IMR-90 (cell line): ENCODE measurements around the gene CHMP4B. TPM values are rescaled to one million over a fixed set of nuclear protein-coding genes. Genes with fewer than 3 reads are reported as not detected.

Source experiments
- ATAC-seq: fragments of 200-7000 bp; cut with Tn5 transposase; 2 replicates; pipeline ENCODE4 v1.9.1; 2020; ENCODE audit warnings: low read depth, mild to moderate bottlenecking, moderate library complexity
- BruUV-seq: library from RNA; stranded (reverse); fragments of 400-500 nt; replicated peaks from 2 replicates; lab custom pipeline; 2021; lab: Mats Ljungman, UMichigan
- CTCF ChIA-PET: fragments of 300-600 bp; formaldehyde crosslinking; extraction: SDS; loops from one replicate; lab custom pipeline; 2021; ENCODE audit warnings: antibody characterized with exemption; lab: Yijun Ruan, JAX
- POLR2A ChIA-PET: fragments of 300-600 bp; sonication (Branson Sonifier 250); formaldehyde crosslinking; loops from one replicate; lab custom pipeline; 2022; ENCODE audit warnings: antibody characterized with exemption; ENCODE audit not compliant: unreplicated experiment; lab: Charles Lee
- DNase-seq: peaks from one replicate; pipeline ENCODE4 v3.0.0; 2013
- H2AFZ ChIP-seq: replicated peaks from 2 replicates; pipeline ENCODE3; 2013; ENCODE audit warnings: low read length, mild to moderate bottlenecking; ENCODE audit not compliant: poor library complexity
- H2AK5ac ChIP-seq: 2 replicates; pipeline ENCODE4 v1.6.1; 2013; ENCODE audit warnings: low read depth, low read length, inconsistent platforms
- H2AK9ac ChIP-seq: replicated peaks from 2 replicates; pipeline ENCODE3; 2013; ENCODE audit warnings: mild to moderate bottlenecking, low read depth, low read length, moderate library complexity; ENCODE audit not compliant: poor library complexity
- H2BK120ac ChIP-seq: 2 replicates; pipeline ENCODE4 v1.6.1; 2013; ENCODE audit warnings: low read depth, low read length, inconsistent platforms
- H2BK15ac ChIP-seq: 3 replicates; pipeline ENCODE4 v1.6.1; 2013; ENCODE audit warnings: low read depth, low read length, inconsistent platforms
- H2BK20ac ChIP-seq: 2 replicates; pipeline ENCODE4 v1.6.1; 2013; ENCODE audit warnings: low read depth, mild to moderate bottlenecking, inconsistent platforms, low read length, moderate library complexity
- H2BK5ac ChIP-seq: 2 replicates; pipeline ENCODE4 v1.6.1; 2013; ENCODE audit warnings: mild to moderate bottlenecking, low read depth, low read length, inconsistent platforms; ENCODE audit not compliant: poor library complexity, severe bottlenecking
- H3K14ac ChIP-seq: replicated peaks from 2 replicates; pipeline ENCODE4 v1.6.1; 2013; ENCODE audit warnings: low read depth, low read length, inconsistent platforms
- H3K18ac ChIP-seq: 2 replicates; pipeline ENCODE4 v1.6.1; 2013; ENCODE audit warnings: low read depth, low read length, control low read depth
- H3K23ac ChIP-seq: 2 replicates; pipeline ENCODE4 v1.6.1; 2013; ENCODE audit warnings: low read depth, low read length, inconsistent platforms
- H3K27ac ChIP-seq: 2 replicates; pipeline ENCODE4 v1.5.1; 2013; ENCODE audit warnings: mild to moderate bottlenecking, control low read depth, low read length; ENCODE audit not compliant: insufficient read depth
- H3K27me3 ChIP-seq: 2 replicates; pipeline ENCODE4 v1.6.1; 2013; ENCODE audit warnings: low read length; ENCODE audit not compliant: control insufficient read depth, insufficient read depth
- H3K36me3 ChIP-seq: 2 replicates; pipeline ENCODE4 v1.6.1; 2013; ENCODE audit warnings: low read length, mixed read lengths; ENCODE audit not compliant: control insufficient read depth, insufficient read depth
- H3K4ac ChIP-seq: 2 replicates; pipeline ENCODE4 v1.6.1; 2013; ENCODE audit warnings: low read depth, low read length, inconsistent platforms
- H3K4me1 ChIP-seq: 2 replicates; pipeline ENCODE4 v1.6.1; 2013; ENCODE audit warnings: low read length, mixed read lengths; ENCODE audit not compliant: control insufficient read depth, insufficient read depth
- H3K4me2 ChIP-seq: 2 replicates; pipeline ENCODE4 v1.6.1; 2013; ENCODE audit warnings: low read depth, mild to moderate bottlenecking, control low read depth, low read length, moderate library complexity
- H3K4me3 ChIP-seq: 2 replicates; pipeline ENCODE4 v1.5.1; 2013; ENCODE audit warnings: low read depth, mild to moderate bottlenecking, control low read depth, low read length, moderate library complexity; ENCODE audit not compliant: insufficient read depth
- H3K56ac ChIP-seq: 2 replicates; pipeline ENCODE4 v1.6.1; 2013; ENCODE audit warnings: low read length, inconsistent platforms; ENCODE audit not compliant: insufficient read depth; ENCODE audit errors: extremely low read depth
- H3K79me1 ChIP-seq, 2 experiments: 2 replicates each; pipeline ENCODE4 v1.6.1; 2013; ENCODE audit warnings: low read length in 2 of 2, inconsistent platforms in 1 of 2, low read depth in 1 of 2
- H3K9ac ChIP-seq: 2 replicates; pipeline ENCODE4 v1.6.1; 2013; ENCODE audit warnings: low read depth, low read length, control low read depth
- H3K9me1 ChIP-seq: 2 replicates; pipeline ENCODE4 v1.6.1; 2013; ENCODE audit warnings: low read length, inconsistent platforms; ENCODE audit not compliant: insufficient read depth
- H3K9me3 ChIP-seq: 2 replicates; pipeline ENCODE4 v1.6.1; 2013; ENCODE audit warnings: low read length; ENCODE audit not compliant: control insufficient read depth, insufficient read depth
- H4K20me1 ChIP-seq: 2 replicates; pipeline ENCODE4 v1.6.1; 2013; ENCODE audit warnings: low read length, inconsistent platforms; ENCODE audit not compliant: insufficient read depth
- H4K5ac ChIP-seq: 2 replicates; pipeline ENCODE4 v1.6.1; 2013; ENCODE audit warnings: mild to moderate bottlenecking, low read depth, low read length, control low read depth
- H4K8ac ChIP-seq, 2 experiments: 2 replicates each; pipeline ENCODE4 v1.6.1; 2013; ENCODE audit warnings: low read depth in 2 of 2, low read length in 2 of 2, control low read depth in 1 of 2, inconsistent platforms in 1 of 2
- H4K91ac ChIP-seq: 2 replicates; pipeline ENCODE4 v1.6.1; 2013; ENCODE audit warnings: low read depth, low read length, inconsistent platforms; ENCODE audit not compliant: insufficient read depth
- BHLHE40 ChIP-seq: fragments of 150-350 bp; IDR thresholded peaks from 2 replicates; pipeline ENCODE4 v1.6.1; 2016; ENCODE audit warnings: mild to moderate bottlenecking, low read depth, low read length
- CEBPB ChIP-seq: IDR thresholded peaks from 2 replicates; pipeline ENCODE4 v1.6.1; 2012; ENCODE audit warnings: low read depth, low read length, improper control_type of control experiment
- POLR2A ChIP-seq: IDR thresholded peaks from 2 replicates; pipeline ENCODE4 v1.6.1; 2012; ENCODE audit warnings: mild to moderate bottlenecking, low read depth, low read length
- SMC3 ChIP-seq: fragments of 150-350 bp; IDR thresholded peaks from 2 replicates; pipeline ENCODE4 v1.6.1; 2016; ENCODE audit warnings: low read depth, mild to moderate bottlenecking, antibody characterized with exemption, low read length, moderate library complexity
- WGBS, 2 experiments: methylation state at CpG; one replicate each; pipeline versions ENCODE4 v1.1.5 to v1.1.7; 2013; ENCODE audit warnings: missing lambda C conversion rate in 2 of 2; ENCODE audit not compliant: insufficient read length in 1 of 2; ENCODE audit errors: extremely low coverage in 2 of 2; 5-methylcytosine and 5-hydroxymethylcytosine counted together
- dilution Hi-C: fragments of 300-500 bp; cut with HindIII; formaldehyde crosslinking; loops from one replicate; pipeline ENCODE4 v1.14.3; 2018; ENCODE audit warnings: low sequenced_read_pairs; ENCODE audit not compliant: unreplicated experiment
- in situ Hi-C: fragments of 300-500 bp; cut with MboI; formaldehyde crosslinking; loops from 3 replicates; pipeline ENCODE4 v1.14.3; 2019; ENCODE audit warnings: low sequenced_read_pairs, inconsistent platforms, mixed read lengths
- intact Hi-C: fragments of 100-400 bp; cut with micrococcal nuclease; formaldehyde crosslinking; loops from 2 replicates; pipeline ENCODE4 v1.10.0; 2022
- polyA plus RNA-seq, 3 experiments: library from polyadenylated mRNA; depleted of rRNA; stranded (reverse); fragments of >200 nt; gene quantifications; 2 replicates each; pipeline ENCODE4 v1.2.3, GENCODE V29; 2012; ENCODE audit warnings: low replicate concordance in 1 of 3
- total RNA-seq: library from RNA; depleted of rRNA; stranded (reverse); fragments of >200 nt; gene quantifications from 2 replicates; pipeline ENCODE4 v1.2.3, GENCODE V29; 2012
- TF ChIP-seq, protein P1 (sequence below): fragments of 150-350 bp; IDR thresholded peaks from 2 replicates; pipeline ENCODE4 v1.6.1; 2017; ENCODE audit warnings: mild to moderate bottlenecking, antibody characterized with exemption, low read length, low read depth

The CHMP4B gene
- total and polyA plus RNA-seq, 2 of the 4 experiments (the other 2 are of a cell fraction): 30.3 to 94.8 TPM

DNA sequence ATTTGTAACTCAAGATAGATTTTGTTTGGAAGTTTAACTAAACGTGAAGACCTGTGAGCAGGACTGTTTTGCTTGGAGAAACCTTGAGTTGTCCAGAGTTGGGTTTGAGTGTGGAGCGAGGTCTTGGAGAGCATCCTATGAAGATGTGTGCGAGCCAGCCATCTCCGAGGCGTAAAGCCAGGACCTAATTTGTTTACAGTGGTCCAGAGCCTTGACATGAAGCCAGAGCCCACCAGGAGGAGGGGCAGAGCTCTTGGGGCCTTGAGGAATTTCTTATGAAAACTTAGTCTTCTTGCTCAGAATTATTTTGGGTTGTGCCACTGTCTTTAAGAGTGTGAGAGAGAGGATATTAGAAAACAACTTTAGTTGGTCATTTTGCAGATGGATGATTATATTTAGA, 6.3 kb downstream of the CHMP4B start:
- Histone ChIP-seq H2AK9ac (no peak overlapping the region), H3K4me1 (peaks cover 9% of the 10 kb centered on the region), H3K56ac (no peak overlapping the region), H4K91ac (no peak overlapping the region), H2BK20ac (no peak overlapping the region), H2AFZ (no peak overlapping the region), H3K9me3 (no peaks in the 10 kb centered on the region), H4K20me1 (peaks cover 99% of the 10 kb centered on the region), H3K14ac (no peak overlapping the region), H3K36me3 (peaks cover 3% of the 10 kb centered on the region), H3K4me2 (no peak overlapping the region), H4K5ac (no peak overlapping the region), H3K9ac (no peak overlapping the region), H3K4ac (no peak overlapping the region), H2BK120ac (no peak overlapping the region), H3K27me3 (no peaks in the 10 kb centered on the region), H2BK5ac (no peak overlapping the region), H3K9me1 (peaks cover 41% of the 10 kb centered on the region), H4K8ac (no peak overlapping the region), H2BK15ac (no peak overlapping the region), H3K79me1 (peaks cover 37 to 90% of the 10 kb centered on the region in 2 experiments), H3K27ac (no peak overlapping the region), H2AK5ac (no peak overlapping the region), H3K23ac (no peak overlapping the region), H3K18ac (no peak overlapping the region), H3K4me3 (no peak overlapping the region)
- ATAC-seq (peak; percentile 5; the same call in 1 of the 2 replicates), DNase-seq (peak; percentile 18)
- in situ Hi-C loops (no loop called here), dilution Hi-C loops (no loop called here), intact Hi-C loops (loop anchor here (10.0 kb wide), 1 partner anchor 153 kb away; the partner anchor contains the start of genes ACTL10 and C20orf144)
- POLR2A ChIA-PET: no interaction called here
- TF ChIP-seq BHLHE40: no peak
- TF ChIP-seq SMC3: no peak
- no peak for TF ChIP-seq POLR2A
- TF ChIP-seq, protein P1, sequence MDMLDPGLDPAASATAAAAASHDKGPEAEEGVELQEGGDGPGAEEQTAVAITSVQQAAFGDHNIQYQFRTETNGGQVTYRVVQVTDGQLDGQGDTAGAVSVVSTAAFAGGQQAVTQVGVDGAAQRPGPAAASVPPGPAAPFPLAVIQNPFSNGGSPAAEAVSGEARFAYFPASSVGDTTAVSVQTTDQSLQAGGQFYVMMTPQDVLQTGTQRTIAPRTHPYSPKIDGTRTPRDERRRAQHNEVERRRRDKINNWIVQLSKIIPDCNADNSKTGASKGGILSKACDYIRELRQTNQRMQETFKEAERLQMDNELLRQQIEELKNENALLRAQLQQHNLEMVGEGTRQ: no peak
- no peak for TF ChIP-seq CEBPB
- CTCF ChIA-PET: interaction anchor here (0.8 kb wide), 1 partner anchor 9 kb away, joined by 3 read pairs; no protein-coding TSS in a partner anchor
- WGBS, 2 experiments: no CpG with 5 or more reads among the region's 5 CpGs
- BruUV-seq: no TSS peak
